C4-2B (cell line): ENCODE data around the gene PPP2R5C.

Source experiments
- H3K27ac ChIP-seq: fragments of 450-650 bp; 2 replicates; pipeline ENCODE4 v1.5.1; 2017
- CTCF ChIP-seq: fragments of 450-650 bp; conservative IDR thresholded peaks from 2 replicates; pipeline ENCODE4 v1.5.1; 2017; ENCODE audit warnings: mild to moderate bottlenecking
- ZFX ChIP-seq: fragments of 450-650 bp; IDR thresholded peaks from 2 replicates; pipeline ENCODE4 v1.6.1; 2017

The PPP2R5C gene

GRCh38 chr14:101865288-101865687, 103.8 kb downstream of the PPP2R5C start:
- no peak overlapping the region for H3K27ac ChIP-seq
- TF ChIP-seq CTCF (no peak), ZFX (no peak)

GRCh38 chr14:101867854-101868253, 106.3 kb downstream of the PPP2R5C start:
- H3K27ac ChIP-seq: no peak overlapping the region
- TF ChIP-seq ZFX (no peak), CTCF (no peak)

GRCh38 chr14:101869217-101869616, 107.7 kb downstream of the PPP2R5C start:
- H3K27ac ChIP-seq: no peak overlapping the region
- TF ChIP-seq ZFX (no peak), CTCF (no peak)

- TF ChIP-seq CTCF: no peak
- TF ChIP-seq ZFX: no peak
- H3K27ac ChIP-seq: no peak overlapping the region
These were observed 108.9 kb downstream of the PPP2R5C start for GRCh38 chr14:101870273-101870939.

- TF ChIP-seq ZFX: no peak
- no peak overlapping the region for H3K27ac ChIP-seq
These were observed 110.8 kb downstream of the PPP2R5C start for GRCh38 chr14:101872346-101872745.

- H3K27ac ChIP-seq: no peak overlapping the region
- no peak for TF ChIP-seq ZFX
- no peak for TF ChIP-seq CTCF
These were observed 111.7 kb downstream of the PPP2R5C start for GRCh38 chr14:101873076-101873825.

- TF ChIP-seq ZFX: no peak
- TF ChIP-seq CTCF: no peak
- no peak overlapping the region for H3K27ac ChIP-seq
These were observed 112.5 kb downstream of the PPP2R5C start for GRCh38 chr14:101873991-101874390.
